Activated CD8-positive, alpha-beta T cell treated with anti-CD3 and anti-CD28 coated beads for 36 hours (primary cell): ENCODE data around the gene ZNF467. TPM values are rescaled to one million over a fixed set of nuclear protein-coding genes. Genes with fewer than 3 reads are reported as not detected.

Experiments
- ATAC-seq: fragments of 200-7000 bp; cut with Tn5 transposase; one replicate; pipeline ENCODE4 v1.10.0; 2021; ENCODE audit warnings: mild to moderate bottlenecking, moderate library complexity
- CTCF ChIA-PET: fragments of 350-600 bp; sonication (Branson Sonifier 250); formaldehyde crosslinking; loops from one replicate; lab custom pipeline; 2021; ENCODE audit warnings: antibody characterized with exemption; lab: Charles Lee
- POLR2A ChIA-PET: fragments of 350-600 bp; sonication (Branson Sonifier 250); formaldehyde crosslinking; loops from one replicate; lab custom pipeline; 2021; ENCODE audit warnings: antibody characterized with exemption; lab: Charles Lee
- DNase-seq: peaks from one replicate; pipeline ENCODE4 v3.0.0-alpha.2; 2020
- H3K27ac Mint-ChIP-seq: one replicate; pipeline ENCODE4 v1.8.0; 2021; ENCODE audit warnings: mild to moderate bottlenecking, mixed read lengths
- H3K27me3 Mint-ChIP-seq: one replicate; pipeline ENCODE4 v1.8.0; 2021; ENCODE audit warnings: mixed read lengths
- H3K36me3 Mint-ChIP-seq: one replicate; pipeline ENCODE4 v1.8.0; 2021; ENCODE audit warnings: low read depth, mixed read lengths
- H3K4me1 Mint-ChIP-seq: one replicate; pipeline ENCODE4 v1.8.0; 2021; ENCODE audit warnings: low read depth, mixed read lengths
- H3K4me3 Mint-ChIP-seq: one replicate; pipeline ENCODE4 v1.8.0; 2021; ENCODE audit warnings: mild to moderate bottlenecking, moderate library complexity, mixed read lengths
- H3K9me3 Mint-ChIP-seq: one replicate; pipeline ENCODE4 v1.8.0; 2021; ENCODE audit warnings: mixed read lengths
- CTCF ChIP-seq: fragments of 200-600 bp; IDR thresholded peaks from one replicate; pipeline ENCODE4 v1.8.0; 2022; ENCODE audit warnings: antibody characterized with exemption, mild to moderate bottlenecking
- intact Hi-C: fragments of 100-400 bp; cut with micrococcal nuclease; formaldehyde crosslinking; loops from one replicate; pipeline ENCODE4 v1.10.0; 2022
- total RNA-seq, 2 experiments: library from RNA; stranded (reverse); gene quantifications; one replicate each; pipeline ENCODE4 v1.2.3, GENCODE V29; 2021

ZNF467 gene
- total RNA-seq, 2 experiments from 2014 or later = 0.09 TPM; not detected in 1

DNA sequence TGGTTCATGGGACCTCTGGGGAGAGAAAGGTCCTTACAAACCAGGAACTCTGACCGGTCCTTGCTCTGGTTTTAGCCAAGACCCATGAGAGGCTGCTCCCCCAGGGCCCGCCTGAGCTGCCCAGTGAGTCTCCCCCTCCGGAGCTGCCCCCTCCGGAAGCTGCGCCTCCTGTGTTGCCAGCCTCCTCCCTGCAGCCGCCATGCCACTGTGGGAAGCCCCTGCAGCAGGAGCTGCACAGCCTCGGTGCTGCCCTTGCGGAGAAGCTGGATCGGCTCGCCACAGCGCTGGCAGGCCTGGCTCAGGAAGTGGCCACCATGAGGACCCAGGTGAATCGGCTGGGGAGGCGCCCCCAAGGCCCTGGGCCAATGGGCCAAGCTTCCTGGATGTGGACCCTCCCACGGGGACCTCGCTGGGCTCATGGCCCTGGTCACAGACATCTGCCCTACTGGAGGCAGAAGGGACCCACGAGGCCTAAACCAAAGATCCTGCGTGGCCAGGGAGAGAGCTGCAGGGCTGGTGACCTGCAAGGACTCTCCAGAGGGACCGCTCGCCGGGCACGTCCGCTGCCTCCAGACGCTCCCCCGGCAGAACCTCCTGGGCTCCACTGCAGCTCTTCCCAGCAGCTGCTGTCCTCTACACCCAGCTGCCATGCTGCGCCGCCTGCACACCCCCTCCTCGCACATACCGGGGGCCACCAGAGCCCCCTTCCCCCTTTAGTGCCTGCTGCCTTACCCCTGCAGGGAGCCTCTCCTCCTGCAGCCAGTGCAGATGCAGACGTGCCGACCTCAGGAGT is 40.1 kb downstream of the ZNF467 start:
- Mint-ChIP-seq H3K27me3 (peaks cover 8% of the 10 kb centered on the region), H3K4me3 (no peak overlapping the region), H3K4me1 (no peaks in the 10 kb centered on the region), H3K36me3 (peaks cover 1% of the 10 kb centered on the region), H3K27ac (no peak overlapping the region), H3K9me3 (no peaks in the 10 kb centered on the region)
- intact Hi-C loops = no loop called here
- no peak for ATAC-seq
- no peak for DNase-seq
- CTCF ChIA-PET = interaction anchor here (3.8 kb wide), 1 partner anchor 9 kb away, joined by 22 read pairs; no protein-coding TSS in a partner anchor
- TF ChIP-seq CTCF = no peak
- POLR2A ChIA-PET = no interaction called here

DNA sequence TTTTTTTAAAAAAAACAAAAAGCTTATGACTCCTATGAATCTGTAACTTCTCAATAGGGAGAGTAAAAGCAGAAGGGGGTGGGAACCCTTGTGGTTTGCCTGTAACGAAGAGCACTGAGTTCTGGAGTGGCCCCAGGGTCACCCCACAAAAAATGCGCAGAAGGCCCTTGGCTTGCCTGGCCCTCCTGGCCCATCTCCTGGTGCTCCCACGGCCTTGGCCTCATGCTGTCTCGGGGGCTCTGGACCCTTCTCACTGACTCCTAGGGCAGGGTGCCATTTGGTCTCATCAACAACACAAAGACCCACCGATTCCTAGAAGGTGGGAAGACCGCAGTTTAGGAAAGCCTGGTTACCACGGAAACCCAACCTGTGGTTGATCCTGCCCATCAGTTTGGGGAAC is 40.8 kb downstream of the ZNF467 start:
- Mint-ChIP-seq H3K27me3 (peaks cover 5% of the 10 kb centered on the region), H3K4me3 (no peak overlapping the region), H3K27ac (no peak overlapping the region), H3K9me3 (no peaks in the 10 kb centered on the region), H3K4me1 (no peaks in the 10 kb centered on the region), H3K36me3 (peaks cover 1% of the 10 kb centered on the region)
- CTCF ChIA-PET = interaction anchor here (3.8 kb wide), 1 partner anchor 9 kb away, joined by 22 read pairs; no protein-coding TSS in a partner anchor
- POLR2A ChIA-PET = no interaction called here
- no peak for TF ChIP-seq CTCF
- intact Hi-C loops = no loop called here
- DNase-seq (no peak), ATAC-seq (no peak)

DNA sequence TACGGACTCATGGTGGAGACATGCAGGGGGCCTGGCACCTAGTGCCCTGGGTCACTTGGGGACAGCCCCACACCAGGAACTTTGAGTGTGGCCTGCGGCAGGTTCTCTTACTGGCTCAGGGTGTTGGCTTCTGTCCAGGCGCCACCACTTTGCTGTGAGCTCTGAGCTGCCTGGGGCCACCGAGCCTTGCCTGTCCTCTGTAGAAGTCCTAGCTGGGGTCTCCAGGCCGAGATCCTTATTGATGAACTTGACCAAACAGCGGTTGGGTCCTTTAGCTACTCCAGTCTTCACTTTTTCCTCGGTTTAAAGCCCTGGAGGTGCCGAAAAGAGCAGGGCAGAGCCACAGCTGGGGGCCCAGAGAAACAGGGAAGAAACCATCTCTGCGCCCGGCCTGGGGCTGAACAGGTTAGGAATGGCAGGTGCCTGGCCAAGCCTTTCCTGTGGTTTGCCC is 41.3 kb downstream of the ZNF467 start:
- ChIA-PET POLR2A (no interaction called here), CTCF (interaction anchor here (3.8 kb wide), 1 partner anchor 10 kb away, joined by 22 read pairs; no protein-coding TSS in a partner anchor)
- intact Hi-C loops = no loop called here
- no peak for TF ChIP-seq CTCF
- Mint-ChIP-seq H3K9me3 (no peaks in the 10 kb centered on the region), H3K27me3 (peaks cover 2% of the 10 kb centered on the region), H3K4me3 (no peak overlapping the region), H3K4me1 (no peaks in the 10 kb centered on the region), H3K36me3 (peaks cover 1% of the 10 kb centered on the region), H3K27ac (no peak overlapping the region)
- ATAC-seq = no peak
- no peak for DNase-seq

DNA sequence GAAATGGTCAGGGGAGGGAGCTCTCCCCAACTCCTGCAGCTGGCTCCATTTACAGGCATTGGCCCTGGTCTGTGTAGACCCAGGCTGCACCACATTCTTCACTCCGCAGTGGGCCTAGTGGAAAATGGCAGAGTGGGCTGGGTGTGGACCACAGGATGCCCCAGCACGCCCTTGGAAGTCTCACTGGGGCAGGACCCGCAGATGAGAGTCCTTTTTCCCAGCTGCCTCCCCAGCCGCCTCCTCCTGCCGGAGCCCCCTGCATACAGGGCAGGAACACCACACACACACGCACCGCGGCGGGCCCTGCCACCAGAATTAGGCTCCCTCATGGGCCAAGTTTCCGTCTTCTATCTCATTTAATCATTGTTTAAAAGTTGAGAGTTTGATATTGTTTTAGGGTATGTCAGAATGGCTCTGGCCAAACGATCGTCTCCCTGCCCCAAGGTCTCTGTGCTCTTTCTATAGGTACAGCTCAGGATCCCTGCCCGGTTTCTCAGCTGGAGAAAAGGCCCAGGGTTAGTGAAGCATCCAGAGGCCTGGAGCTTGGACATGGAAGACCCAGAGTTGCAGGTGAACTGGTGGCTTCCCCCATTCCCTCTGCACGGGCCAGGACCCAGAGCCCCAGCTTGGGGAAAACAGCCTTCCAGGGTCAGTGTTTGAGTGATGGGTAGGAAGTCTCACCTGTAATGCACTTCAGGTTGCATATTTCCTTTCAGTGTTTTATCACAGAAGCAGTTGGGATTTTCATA is 42.0 kb downstream of the ZNF467 start:
- H3K27ac Mint-ChIP-seq = no peak overlapping the region
- H3K27me3 Mint-ChIP-seq = no peaks in the 10 kb centered on the region
- no peak for DNase-seq
- H3K4me3 Mint-ChIP-seq = no peak overlapping the region
- intact Hi-C loops = no loop called here
- no peaks in the 10 kb centered on the region for H3K4me1 Mint-ChIP-seq
- ChIA-PET CTCF (interaction anchor here (2.0 to 3.8 kb wide), 2 partner anchors 11 to 69 kb away, joined by 5 to 22 read pairs; no protein-coding TSS in a partner anchor), POLR2A (no interaction called here)
- H3K9me3 Mint-ChIP-seq = no peaks in the 10 kb centered on the region
- TF ChIP-seq CTCF = no peak
- ATAC-seq = no peak
- H3K36me3 Mint-ChIP-seq = peaks cover 1% of the 10 kb centered on the region
